ENCODE data around the gene CMTM1. TPM values are rescaled to one million over a fixed set of nuclear protein-coding genes. Genes with fewer than 3 reads are reported as not detected.

The CMTM1 gene
- total RNA-seq, 1 donor from 2014 or later = 5.0 TPM

DNA sequence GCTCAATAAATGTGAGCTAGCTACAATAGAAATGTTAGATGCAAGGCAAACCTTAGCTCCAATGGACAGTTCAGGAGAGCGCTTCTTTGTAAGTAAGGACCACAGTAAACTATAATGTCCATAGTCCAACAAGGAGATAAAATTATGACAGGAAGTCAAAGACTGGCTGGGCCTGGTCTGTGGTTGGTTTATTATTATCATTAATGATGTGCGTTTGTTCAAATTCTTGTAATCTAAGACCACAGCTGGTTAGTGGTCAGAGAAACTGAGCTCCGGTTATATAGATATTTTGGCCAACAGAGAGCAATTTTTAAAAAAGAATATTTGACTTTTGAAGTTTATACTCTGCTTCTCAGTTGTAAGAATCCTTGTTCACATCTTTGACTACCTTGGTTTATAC, 8.3 kb downstream of the CMTM1 start:
- no peak for DNase-seq (ENCODE audit: low read depth)
- TF ChIP-seq, protein P1, sequence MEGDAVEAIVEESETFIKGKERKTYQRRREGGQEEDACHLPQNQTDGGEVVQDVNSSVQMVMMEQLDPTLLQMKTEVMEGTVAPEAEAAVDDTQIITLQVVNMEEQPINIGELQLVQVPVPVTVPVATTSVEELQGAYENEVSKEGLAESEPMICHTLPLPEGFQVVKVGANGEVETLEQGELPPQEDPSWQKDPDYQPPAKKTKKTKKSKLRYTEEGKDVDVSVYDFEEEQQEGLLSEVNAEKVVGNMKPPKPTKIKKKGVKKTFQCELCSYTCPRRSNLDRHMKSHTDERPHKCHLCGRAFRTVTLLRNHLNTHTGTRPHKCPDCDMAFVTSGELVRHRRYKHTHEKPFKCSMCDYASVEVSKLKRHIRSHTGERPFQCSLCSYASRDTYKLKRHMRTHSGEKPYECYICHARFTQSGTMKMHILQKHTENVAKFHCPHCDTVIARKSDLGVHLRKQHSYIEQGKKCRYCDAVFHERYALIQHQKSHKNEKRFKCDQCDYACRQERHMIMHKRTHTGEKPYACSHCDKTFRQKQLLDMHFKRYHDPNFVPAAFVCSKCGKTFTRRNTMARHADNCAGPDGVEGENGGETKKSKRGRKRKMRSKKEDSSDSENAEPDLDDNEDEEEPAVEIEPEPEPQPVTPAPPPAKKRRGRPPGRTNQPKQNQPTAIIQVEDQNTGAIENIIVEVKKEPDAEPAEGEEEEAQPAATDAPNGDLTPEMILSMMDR (conservative IDR thresholded peaks at IDR 0.05; ENCODE audit: low read depth, low read length) = no peak
- H3K4me3 ChIP-seq (ENCODE audit: low read depth, low read length) = no peak overlapping the region

GRCh38 chr16:66575060-66575459, 8.8 kb downstream of the CMTM1 start:
- H3K4me3 ChIP-seq (ENCODE audit: low read depth, low read length) = no peak overlapping the region
- TF ChIP-seq, protein P1 (conservative IDR thresholded peaks at IDR 0.05; ENCODE audit: low read depth, low read length) = no peak
- DNase-seq (ENCODE audit: low read depth) = no peak

GRCh38 chr16:66576296-66576695, 10.1 kb downstream of the CMTM1 start:
- TF ChIP-seq, protein P1 (conservative IDR thresholded peaks at IDR 0.05; ENCODE audit: low read depth, low read length) = no peak
- no peak for DNase-seq (ENCODE audit: low read depth)
- no peak overlapping the region for H3K4me3 ChIP-seq (ENCODE audit: low read depth, low read length)

DNA sequence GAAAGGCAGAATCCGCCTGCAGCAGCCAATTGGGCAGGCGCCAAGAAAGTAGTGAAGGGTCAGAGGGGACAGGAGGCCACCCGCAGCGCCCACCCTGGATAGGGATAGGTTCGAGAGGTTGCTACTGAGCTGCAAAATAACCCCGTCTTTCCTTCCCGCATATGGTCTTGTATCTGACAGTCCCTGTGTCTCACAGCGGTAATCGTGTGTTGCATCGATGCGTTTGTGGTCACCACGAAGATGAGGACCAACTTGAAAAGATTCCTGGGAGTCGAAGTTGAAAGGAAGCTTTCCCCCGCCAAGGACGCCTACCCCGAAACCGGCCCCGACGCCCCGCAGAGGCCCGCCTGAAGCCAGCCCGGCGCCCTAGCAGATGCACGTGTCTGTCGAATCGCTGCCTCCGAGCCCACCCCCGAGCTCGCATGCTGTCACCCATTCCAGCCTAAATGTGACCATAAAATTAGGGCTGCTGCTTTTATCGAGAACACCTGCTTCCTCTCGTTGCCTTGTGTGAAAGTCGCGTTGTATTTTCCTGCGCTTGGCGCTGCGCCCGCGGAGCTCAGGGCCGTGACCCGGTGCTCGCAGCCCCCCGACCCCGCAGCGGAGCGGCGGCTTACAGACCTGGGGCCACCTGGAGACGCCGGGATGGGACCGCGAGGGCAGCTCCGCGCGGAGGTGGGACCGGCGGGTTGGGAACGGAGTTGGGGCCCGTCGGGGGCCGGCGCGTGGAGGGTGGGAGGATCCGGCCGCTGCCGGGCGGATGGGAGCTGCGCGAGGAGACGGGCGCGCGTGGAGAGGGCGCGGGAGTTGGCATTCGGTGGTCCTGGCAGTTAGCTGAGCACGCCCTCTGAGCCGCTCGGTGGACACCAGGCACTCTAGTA, 12.7 kb downstream of the CMTM1 start, which contains the start of gene CMTM2:
Gene CMTM2, plus strand, starts transcription at position 813 of the 881 bp plus-strand sequence. CDS start 145 bp downstream, outside the sequence.
- no peak for DNase-seq (ENCODE audit: low read depth)
- H3K4me3 ChIP-seq (ENCODE audit: low read depth, low read length) = no peak within 1 kb of the TSS
- TF ChIP-seq, protein P1 (conservative IDR thresholded peaks at IDR 0.05; ENCODE audit: low read depth, low read length) = no peak

- peak; percentile 52 for DNase-seq (ENCODE audit: low read depth)
- H3K4me3 ChIP-seq (ENCODE audit: low read depth, low read length) = no peak overlapping the region
- TF ChIP-seq, protein P1 (conservative IDR thresholded peaks at IDR 0.05; ENCODE audit: low read depth, low read length) = peak; percentile 26
Measured at GRCh38 chr16:66580605-66581209, 14.5 kb downstream of the CMTM1 start.

DNA sequence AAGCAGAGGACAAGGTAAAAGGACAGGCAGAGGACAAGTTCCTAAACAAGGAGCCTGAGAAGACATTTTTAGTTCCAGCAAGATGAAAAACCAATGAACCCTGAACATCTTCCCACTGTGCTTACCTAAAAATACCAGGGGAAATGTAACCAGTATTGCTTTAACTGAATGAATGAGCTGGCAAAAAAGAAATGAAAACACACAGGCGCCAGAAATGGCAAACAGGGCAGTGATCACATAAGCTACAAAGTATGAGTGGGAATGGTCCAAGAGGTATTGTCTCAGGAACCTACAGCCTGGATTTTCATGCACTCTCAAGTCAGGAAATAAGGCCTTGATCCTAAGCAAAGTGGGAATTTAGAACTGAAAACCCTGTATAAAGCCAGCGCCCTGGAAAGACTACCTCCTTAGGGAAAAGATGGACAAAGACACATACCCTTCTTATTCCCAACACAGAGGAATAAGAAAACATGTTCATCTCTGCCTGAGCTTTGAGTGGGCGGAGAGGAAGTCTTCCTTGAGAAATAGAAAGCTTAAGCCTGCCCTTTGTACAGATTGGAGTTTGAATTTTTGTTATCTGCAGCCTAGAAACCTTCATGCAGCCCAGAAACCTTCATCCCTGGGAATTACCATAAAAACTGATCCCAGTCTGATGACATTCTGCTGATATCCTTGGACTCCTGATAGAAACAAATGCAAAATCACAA, 15.2 kb downstream of the CMTM1 start:
- peak; percentile 25 for DNase-seq (ENCODE audit: low read depth)
- no peak overlapping the region for H3K4me3 ChIP-seq (ENCODE audit: low read depth, low read length)
- TF ChIP-seq, protein P1 (conservative IDR thresholded peaks at IDR 0.05; ENCODE audit: low read depth, low read length) = no peak
